Measurements from ENCODE around the gene STAT5B. TPM values are rescaled to one million over a fixed set of nuclear protein-coding genes. Genes with fewer than 3 reads are reported as not detected.

STAT5B gene
- polyA plus RNA-seq, 1 experiment: 34.0 TPM

DNA sequence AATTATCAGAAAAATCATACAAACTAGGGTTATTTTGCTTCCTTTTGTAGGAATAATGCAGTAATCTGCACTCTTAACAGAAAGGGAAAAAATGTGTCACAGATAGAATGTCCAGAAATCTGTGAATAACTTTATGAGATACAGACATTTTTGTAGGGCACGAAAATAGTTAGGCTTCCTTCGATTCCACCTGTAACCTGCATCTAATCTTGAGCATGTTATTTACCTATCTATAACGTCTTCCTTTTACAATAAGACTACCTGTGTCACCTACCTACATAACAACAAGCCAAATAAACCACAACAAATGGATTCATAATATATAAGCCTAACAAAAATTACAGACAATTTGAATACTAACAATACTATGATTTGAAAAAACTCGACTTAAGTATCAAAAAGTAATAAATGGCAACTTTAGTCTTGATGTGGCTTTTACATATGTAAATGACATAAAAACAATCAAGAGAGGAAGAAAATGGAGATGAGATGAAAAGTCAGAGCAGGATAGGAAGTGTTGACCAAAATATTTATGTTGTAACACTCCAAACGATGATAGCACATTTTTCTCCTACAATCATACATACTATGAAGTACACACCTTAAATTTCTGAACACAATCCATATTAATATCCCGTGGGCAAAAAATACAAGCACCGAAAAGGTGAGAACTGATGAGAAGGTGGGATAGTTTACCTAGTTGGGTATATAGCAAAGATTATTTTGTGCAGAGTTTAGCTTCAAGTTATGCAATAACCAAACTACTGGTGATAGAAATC is 2.5 kb downstream of the STAT5B start:
- POLR2A ChIA-PET: interaction anchor here (0.6 kb wide), 3 partner anchors 15 to 267 kb away, joined by 3 to 8 read pairs (median 6); no protein-coding TSS in a partner anchor
- TF ChIP-seq, protein P1, sequence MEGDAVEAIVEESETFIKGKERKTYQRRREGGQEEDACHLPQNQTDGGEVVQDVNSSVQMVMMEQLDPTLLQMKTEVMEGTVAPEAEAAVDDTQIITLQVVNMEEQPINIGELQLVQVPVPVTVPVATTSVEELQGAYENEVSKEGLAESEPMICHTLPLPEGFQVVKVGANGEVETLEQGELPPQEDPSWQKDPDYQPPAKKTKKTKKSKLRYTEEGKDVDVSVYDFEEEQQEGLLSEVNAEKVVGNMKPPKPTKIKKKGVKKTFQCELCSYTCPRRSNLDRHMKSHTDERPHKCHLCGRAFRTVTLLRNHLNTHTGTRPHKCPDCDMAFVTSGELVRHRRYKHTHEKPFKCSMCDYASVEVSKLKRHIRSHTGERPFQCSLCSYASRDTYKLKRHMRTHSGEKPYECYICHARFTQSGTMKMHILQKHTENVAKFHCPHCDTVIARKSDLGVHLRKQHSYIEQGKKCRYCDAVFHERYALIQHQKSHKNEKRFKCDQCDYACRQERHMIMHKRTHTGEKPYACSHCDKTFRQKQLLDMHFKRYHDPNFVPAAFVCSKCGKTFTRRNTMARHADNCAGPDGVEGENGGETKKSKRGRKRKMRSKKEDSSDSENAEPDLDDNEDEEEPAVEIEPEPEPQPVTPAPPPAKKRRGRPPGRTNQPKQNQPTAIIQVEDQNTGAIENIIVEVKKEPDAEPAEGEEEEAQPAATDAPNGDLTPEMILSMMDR (IDR thresholded peaks at IDR 0.05; ENCODE audit: low read depth, low read length): no peak
- CTCF ChIA-PET: interaction anchor here (0.6 to 1.5 kb wide), 2 partner anchors 51 to 52 kb away, joined by 4 to 12 read pairs; no protein-coding TSS in a partner anchor

DNA sequence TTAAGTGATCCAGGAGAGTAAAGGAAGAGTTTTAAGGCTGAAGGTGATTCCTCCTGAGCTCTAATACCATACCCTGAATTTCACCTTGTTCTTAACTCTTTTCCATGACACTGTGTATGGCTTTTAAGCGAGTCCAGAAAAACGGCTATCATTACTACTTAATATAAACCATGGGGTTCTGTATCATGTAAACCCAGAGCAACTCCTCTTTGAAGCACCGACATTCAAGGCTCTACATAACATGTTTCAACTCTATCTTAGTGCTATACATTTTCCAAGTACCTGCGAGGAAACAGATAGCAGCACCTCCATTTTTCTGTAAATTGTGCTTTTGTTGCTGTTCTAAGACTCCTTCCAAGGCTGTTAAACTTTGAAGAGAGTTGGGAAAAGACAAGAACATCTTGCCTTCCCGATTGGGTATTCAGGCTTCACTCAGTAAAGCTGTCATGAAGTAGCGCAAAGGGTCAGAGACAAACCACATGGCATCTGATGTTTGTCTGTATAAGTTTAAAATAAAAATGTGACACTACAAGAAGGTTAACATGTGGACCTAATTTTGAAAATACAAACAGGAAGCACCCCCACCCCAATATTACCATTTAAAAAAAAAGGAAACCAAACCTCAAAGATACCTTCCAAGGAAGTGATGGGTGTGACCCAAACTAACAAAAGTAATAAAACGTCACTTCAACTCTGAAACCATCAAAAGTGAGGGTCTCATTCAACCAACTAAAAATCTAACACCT is 3.9 kb downstream of the STAT5B start:
- Histone ChIP-seq H3K27me3 (ENCODE audit: control insufficient read depth, insufficient read depth, low read length) (no peaks in the 10 kb centered on the region), H3K27ac (ENCODE audit: low read depth, low read length) (no peak overlapping the region), H3K4me3 (ENCODE audit: low read depth, low read length) (no peak overlapping the region), H3K9me3 (ENCODE audit: control insufficient read depth, insufficient read depth, low read length) (no peaks in the 10 kb centered on the region)
- ChIA-PET CTCF (no interaction called here), POLR2A (interaction anchor here (0.8 kb wide), 1 partner anchor 136 kb away, joined by 3 read pairs; no protein-coding TSS in a partner anchor)
- DNase-seq (ENCODE audit: low read depth, low spot score): no peak
- TF ChIP-seq, protein P1 (IDR thresholded peaks at IDR 0.05; ENCODE audit: low read depth, low read length): no peak

More for the DNA sequence above, 2.5 kb downstream of the STAT5B start:
- Histone ChIP-seq H3K9me3 (ENCODE audit: control insufficient read depth, insufficient read depth, low read length) (no peaks in the 10 kb centered on the region), H3K4me3 (ENCODE audit: low read depth, low read length) (no peak overlapping the region), H3K27ac (ENCODE audit: low read depth, low read length) (no peak overlapping the region), H3K27me3 (ENCODE audit: control insufficient read depth, insufficient read depth, low read length) (no peaks in the 10 kb centered on the region)
- no peak for DNase-seq (ENCODE audit: low read depth, low spot score)

DNA sequence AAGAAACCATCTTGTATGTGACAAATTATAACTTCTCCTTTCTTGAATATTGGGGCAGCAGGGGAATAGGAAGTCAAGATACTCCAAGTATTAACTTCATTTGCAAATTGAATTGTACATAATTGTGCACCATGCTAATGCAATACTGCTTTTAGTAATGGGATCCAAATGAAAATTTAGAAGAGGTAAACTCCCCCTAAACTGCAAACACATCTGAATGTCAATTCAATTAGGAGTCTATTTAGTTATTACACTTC is 4.5 kb downstream of the STAT5B start:
- H3K4me3 ChIP-seq (ENCODE audit: low read depth, low read length): no peak overlapping the region
- no peaks in the 10 kb centered on the region for H3K27me3 ChIP-seq (ENCODE audit: control insufficient read depth, insufficient read depth, low read length)
- ChIA-PET CTCF (no interaction called here), POLR2A (no interaction called here)
- H3K27ac ChIP-seq (ENCODE audit: low read depth, low read length): no peak overlapping the region
- H3K9me3 ChIP-seq (ENCODE audit: control insufficient read depth, insufficient read depth, low read length): no peaks in the 10 kb centered on the region
- TF ChIP-seq, protein P1 (IDR thresholded peaks at IDR 0.05; ENCODE audit: low read depth, low read length): no peak
- DNase-seq (ENCODE audit: low read depth, low spot score): no peak

DNA sequence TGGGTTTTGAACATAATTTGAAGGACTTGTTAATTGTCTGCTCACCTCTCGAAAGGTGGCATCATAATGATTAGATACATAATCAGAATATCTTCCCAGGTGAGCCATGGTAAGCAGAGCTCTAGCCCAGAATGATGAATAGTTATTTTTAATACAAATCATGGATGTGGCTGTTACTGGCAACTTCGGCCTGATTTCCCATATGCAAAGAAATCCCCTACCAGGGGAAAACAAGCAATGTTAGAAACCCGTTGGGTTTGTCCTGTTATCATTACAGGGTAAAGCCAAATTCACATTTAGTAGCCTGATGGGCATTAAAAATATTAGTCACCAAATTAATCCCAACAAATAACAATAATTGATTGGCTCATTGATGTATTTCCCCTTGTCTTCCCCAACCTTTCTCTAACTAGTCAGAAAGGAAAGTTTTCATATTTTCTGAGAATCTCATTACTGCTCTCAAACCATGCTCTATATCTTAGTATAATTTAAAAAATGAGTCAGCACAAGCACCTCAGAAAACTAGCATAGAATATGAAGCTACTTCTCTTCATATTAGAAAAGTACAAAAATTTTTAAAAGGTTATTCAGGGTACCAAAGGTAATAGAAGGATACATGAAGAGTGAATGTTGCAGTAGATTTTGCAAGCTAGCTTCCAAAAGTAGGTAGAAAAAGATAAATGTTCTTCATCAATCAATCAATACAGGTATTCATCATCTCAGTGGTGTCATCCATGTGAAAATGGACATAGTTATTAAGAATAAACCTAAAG is 5.0 kb downstream of the STAT5B start:
- TF ChIP-seq, protein P1 (IDR thresholded peaks at IDR 0.05; ENCODE audit: low read depth, low read length): no peak
- Histone ChIP-seq H3K4me3 (ENCODE audit: low read depth, low read length) (no peak overlapping the region), H3K9me3 (ENCODE audit: control insufficient read depth, insufficient read depth, low read length) (no peaks in the 10 kb centered on the region), H3K27ac (ENCODE audit: low read depth, low read length) (no peak overlapping the region), H3K27me3 (ENCODE audit: control insufficient read depth, insufficient read depth, low read length) (no peaks in the 10 kb centered on the region)
- ChIA-PET CTCF (no interaction called here), POLR2A (no interaction called here)
- DNase-seq (ENCODE audit: low read depth, low spot score): no peak
